K562 (cell line): ENCODE data around the gene REX1BD. TPM values are rescaled to one million over a fixed set of nuclear protein-coding genes. Genes with fewer than 3 reads are reported as not detected.
A peak's percentile ranks its signal among the peaks of the same experiment; 100 is the strongest.

Experiments used
- BCOR ChIP-seq: fragments of 450-650 bp; IDR thresholded peaks from 2 replicates; pipeline ENCODE4 v1.6.1; 2016
- BHLHE40 ChIP-seq: IDR thresholded peaks from 2 replicates; pipeline ENCODE4 v1.6.1; 2011; ENCODE audit warnings: low read length, improper control_type of control experiment
- BRCA1 ChIP-seq, 2 experiments: fragments of 450-650 bp in 1 of 2; sonication (generic) in 1 of 2; formaldehyde crosslinking in 1 of 2; IDR thresholded peaks; 2 replicates each; pipeline versions ENCODE4 v1.5.0 to v1.6.1; 2017 to 2020; ENCODE audit warnings: mild to moderate bottlenecking in 1 of 2, missing genetic modification reagents in 1 of 2
- CBX3 ChIP-seq, 2 experiments: IDR thresholded peaks; 1 replicate in 1 of 2; 2 replicates in 1 of 2; pipeline ENCODE4 v1.6.1; 2012; ENCODE audit warnings: inconsistent platforms in 2 of 2, low read length in 2 of 2, borderline replicate concordance in 1 of 2, control low read depth in 1 of 2
- DNMT1 ChIP-seq: fragments of 450-650 bp; IDR thresholded peaks from 2 replicates; pipeline ENCODE4 v1.6.1; 2016; ENCODE audit warnings: antibody characterized with exemption, mild to moderate bottlenecking
- ETS2 ChIP-seq: IDR thresholded peaks from 2 replicates; pipeline ENCODE4 v1.6.1; 2016; ENCODE audit warnings: borderline replicate concordance, missing genetic modification characterization, mild to moderate bottlenecking, moderate library complexity, missing compliant biosample characterization; ENCODE audit not compliant: poor library complexity, severe bottlenecking
- ETV6 ChIP-seq, 3 experiments: fragments of 150-350 bp in 1 of 3; sonication (generic) in 1 of 3; formaldehyde crosslinking in 1 of 3; IDR thresholded peaks; 2 replicates each; pipeline versions ENCODE4 v1.6.1 to v1.8.0; 2014 to 2022; ENCODE audit warnings: borderline replicate concordance in 2 of 3, low read depth in 2 of 3, antibody characterized with exemption in 1 of 3, low read length in 1 of 3, mild to moderate bottlenecking in 1 of 3, missing genetic modification reagents in 1 of 3
- KDM1A ChIP-seq, 2 experiments: fragments of 450-650 bp; IDR thresholded peaks; 2 replicates each; pipeline ENCODE4 v1.6.1; 2016; ENCODE audit warnings: mild to moderate bottlenecking in 2 of 2
- KDM5B ChIP-seq: fragments of 200-600 bp; sonication (generic); IDR thresholded peaks from 2 replicates; pipeline ENCODE4 v1.6.1; 2012; ENCODE audit warnings: low read depth, mild to moderate bottlenecking, moderate library complexity, low read length, control low read depth, inconsistent platforms; ENCODE audit not compliant: insufficient replicate concordance
- MYBL2 ChIP-seq, 2 experiments: fragments of 450-650 bp in 1 of 2; sonication (generic) in 1 of 2; formaldehyde crosslinking in 1 of 2; IDR thresholded peaks; 2 replicates each; pipeline versions ENCODE4 v1.6.1 to v1.8.1; 2017 to 2022; ENCODE audit warnings: borderline replicate concordance in 1 of 2, inconsistent platforms in 1 of 2, low read depth in 1 of 2, mild to moderate bottlenecking in 1 of 2, missing genetic modification reagents in 1 of 2, moderate library complexity in 1 of 2
- NEUROD1 ChIP-seq: fragments of 150-350 bp; IDR thresholded peaks from 2 replicates; pipeline ENCODE4 v1.6.1; 2014; ENCODE audit warnings: borderline replicate concordance, low read length, low read depth; ENCODE audit not compliant: partially characterized antibody
- POLR2G ChIP-seq: fragments of 200-400 bp; formaldehyde crosslinking; IDR thresholded peaks from 2 replicates; pipeline ENCODE4 v1.6.1; 2017; ENCODE audit warnings: low read depth, mild to moderate bottlenecking, antibody characterized with exemption, low read length, moderate library complexity
- PTBP1 ChIP-seq: fragments of 200-400 bp; formaldehyde crosslinking; IDR thresholded peaks from 2 replicates; pipeline ENCODE4 v1.6.1; 2017; ENCODE audit warnings: low read depth, low read length
- RAD51 ChIP-seq: fragments of 450-650 bp; IDR thresholded peaks from 2 replicates; pipeline ENCODE4 v1.7.1; 2016; ENCODE audit warnings: low read depth, mild to moderate bottlenecking, borderline replicate concordance
- RBM22 ChIP-seq: fragments of 200-400 bp; formaldehyde crosslinking; IDR thresholded peaks from 2 replicates; pipeline ENCODE4 v1.6.1; 2018; ENCODE audit warnings: low read length, low read depth; ENCODE audit not compliant: poor library complexity, severe bottlenecking
- RBM25 ChIP-seq: fragments of 200-400 bp; formaldehyde crosslinking; IDR thresholded peaks from 2 replicates; pipeline ENCODE4 v1.6.1; 2018; ENCODE audit warnings: low read length, low read depth, moderate library complexity; ENCODE audit not compliant: severe bottlenecking
- RBM34 ChIP-seq: fragments of 200-400 bp; formaldehyde crosslinking; IDR thresholded peaks from 2 replicates; pipeline ENCODE4 v1.6.1; 2018; ENCODE audit warnings: low read length, borderline replicate concordance; ENCODE audit not compliant: insufficient read depth
- YBX1 ChIP-seq: fragments of 450-650 bp; IDR thresholded peaks from 2 replicates; pipeline ENCODE4 v1.7.1; 2016; ENCODE audit warnings: mild to moderate bottlenecking
- ZC3H8 ChIP-seq: fragments of 450-650 bp; IDR thresholded peaks from 2 replicates; pipeline ENCODE4 v1.6.1; 2017
- polyA plus RNA-seq, 8 experiments: library from polyadenylated mRNA; depleted of rRNA in 4 of 8; stranded (reverse) in 5 of 8; unstranded in 3 of 8; fragments of >200 nt; fragmentation: Nextera tagmentation in 2 of 8; fragmentation: Illumina TruSeq in 1 of 8; extraction: Ambion mirVana in 2 of 8; extraction: Trizol in 1 of 8; gene quantifications; 2 replicates each; pipeline versions ENCODE4 v1.2.1 to v1.2.3, GENCODE V29; 2011 to 2014; ENCODE audit warnings: inconsistent platforms in 1 of 8, missing spikeins in 1 of 8
- total RNA-seq, 7 experiments: library from RNA; depleted of rRNA in 6 of 7; stranded (reverse); fragments of >200 nt in 6 of 7; fragmentation: Illumina TruSeq in 2 of 7; extraction: Trizol in 2 of 7; gene quantifications; 2 replicates each; pipeline versions ENCODE4 v1.2.1 to v1.2.3, GENCODE V29; 2011 to 2021; ENCODE audit warnings: low replicate concordance in 1 of 7
- TF ChIP-seq, protein P1 (sequence below): fragments of 250-450 bp; sonication (Bioruptor Pico); IDR thresholded peaks from 2 replicates; pipeline ENCODE4 v1.8.0; 2022; ENCODE audit warnings: inconsistent platforms
- TF ChIP-seq, protein P2 (sequence below): sonication (generic); formaldehyde crosslinking; IDR thresholded peaks from 2 replicates; pipeline ENCODE4 v1.9.0; 2022; ENCODE audit warnings: mild to moderate bottlenecking, missing genetic modification reagents
- TF ChIP-seq, protein P3 (sequence below): sonication (generic); formaldehyde crosslinking; IDR thresholded peaks from 2 replicates; pipeline ENCODE4 v1.8.1; 2023; ENCODE audit warnings: mild to moderate bottlenecking, missing genetic modification reagents, moderate library complexity

REX1BD gene
- total and polyA plus RNA-seq, 9 of the 15 experiments (the other 6 are each of a cell fraction or from before 2014, with no cell fraction given), result 1.9 to 136 (median 13.8) TPM

DNA sequence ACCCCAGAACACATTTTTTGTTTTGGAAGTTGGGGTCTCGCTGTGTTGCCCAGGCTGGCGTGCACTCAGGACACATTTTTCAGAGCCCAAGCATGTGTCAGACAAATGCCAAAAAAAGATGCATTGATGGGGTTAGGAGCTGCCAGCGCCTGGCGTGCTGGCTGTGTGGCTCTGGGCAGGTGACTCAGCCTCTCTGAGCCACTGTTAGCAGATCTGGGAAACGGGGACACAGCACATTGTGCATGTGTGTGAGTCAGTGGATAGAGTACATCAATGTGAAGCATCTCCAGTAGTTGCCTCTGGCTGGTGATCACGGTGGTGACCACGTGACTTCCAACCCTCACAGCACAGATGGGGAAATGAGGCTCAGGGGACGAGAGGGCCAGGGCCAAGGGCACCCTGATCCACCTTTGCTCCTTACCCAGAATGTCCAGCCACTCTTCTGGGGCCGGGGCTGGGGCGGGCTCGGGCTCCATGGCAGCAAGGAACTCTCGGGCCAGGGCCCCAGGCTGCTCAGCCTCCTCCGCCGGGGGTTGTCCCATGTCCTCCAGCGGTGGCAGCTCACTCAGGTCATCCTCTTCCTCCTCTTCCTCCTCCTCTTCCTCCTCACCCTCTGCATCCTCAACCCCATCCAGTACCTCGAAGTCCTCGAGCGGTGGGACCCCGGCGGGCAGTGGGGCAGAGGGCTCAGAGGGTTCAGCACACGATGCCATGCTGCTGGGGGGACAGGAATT, 47.2 kb upstream of the REX1BD start (continued):
- no peak for TF ChIP-seq RBM34
- no peak for TF ChIP-seq DNMT1
- no peak for TF ChIP-seq BRCA1 (IDR thresholded peaks at IDR 0.05)
- TF ChIP-seq BRCA1 (CRISPR knock-in tag; IDR thresholded peaks at IDR 0.05), result no peak
- no peak for TF ChIP-seq NEUROD1
- TF ChIP-seq, protein P1, sequence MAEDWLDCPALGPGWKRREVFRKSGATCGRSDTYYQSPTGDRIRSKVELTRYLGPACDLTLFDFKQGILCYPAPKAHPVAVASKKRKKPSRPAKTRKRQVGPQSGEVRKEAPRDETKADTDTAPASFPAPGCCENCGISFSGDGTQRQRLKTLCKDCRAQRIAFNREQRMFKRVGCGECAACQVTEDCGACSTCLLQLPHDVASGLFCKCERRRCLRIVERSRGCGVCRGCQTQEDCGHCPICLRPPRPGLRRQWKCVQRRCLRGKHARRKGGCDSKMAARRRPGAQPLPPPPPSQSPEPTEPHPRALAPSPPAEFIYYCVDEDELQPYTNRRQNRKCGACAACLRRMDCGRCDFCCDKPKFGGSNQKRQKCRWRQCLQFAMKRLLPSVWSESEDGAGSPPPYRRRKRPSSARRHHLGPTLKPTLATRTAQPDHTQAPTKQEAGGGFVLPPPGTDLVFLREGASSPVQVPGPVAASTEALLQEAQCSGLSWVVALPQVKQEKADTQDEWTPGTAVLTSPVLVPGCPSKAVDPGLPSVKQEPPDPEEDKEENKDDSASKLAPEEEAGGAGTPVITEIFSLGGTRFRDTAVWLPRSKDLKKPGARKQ, result no peak
- peak; percentile 77 for TF ChIP-seq BCOR
- no peak for TF ChIP-seq YBX1
- peak; percentile 17 to 46; a peak in 2 of 4 replicates for TF ChIP-seq KDM1A (IDR thresholded peaks at IDR 0.05)
- TF ChIP-seq ZC3H8, result no peak
- peak in 1 of 2 experiments; percentile 10; a peak in 1 of 3 replicates for TF ChIP-seq CBX3 (IDR thresholded peaks at IDR 0.05; ENCODE audit: borderline replicate concordance in 1 of 2, low read length in 2 of 2)
- no peak for TF ChIP-seq BHLHE40
- TF ChIP-seq, protein P2, sequence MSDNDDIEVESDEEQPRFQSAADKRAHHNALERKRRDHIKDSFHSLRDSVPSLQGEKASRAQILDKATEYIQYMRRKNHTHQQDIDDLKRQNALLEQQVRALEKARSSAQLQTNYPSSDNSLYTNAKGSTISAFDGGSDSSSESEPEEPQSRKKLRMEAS, result 0 out of 2 replicates have a peak, but pooled peaks have one; percentile 26
- peak; percentile 25; the same call in 1 of the 2 replicates for TF ChIP-seq RAD51
- no peak for TF ChIP-seq KDM5B
- no peak for TF ChIP-seq RBM22
- TF ChIP-seq ETS2 (tag), result no peak
- no peak for TF ChIP-seq ETV6 (IDR thresholded peaks at IDR 0.05; ENCODE audit: borderline replicate concordance in 1 of 2, low read depth in 2 of 2, low read length in 1 of 2)
- TF ChIP-seq ETV6 (CRISPR knock-in tag; IDR thresholded peaks at IDR 0.05; ENCODE audit: borderline replicate concordance), result no peak
- TF ChIP-seq MYBL2 (IDR thresholded peaks at IDR 0.05; ENCODE audit: low read depth), result no peak
- TF ChIP-seq MYBL2 (CRISPR knock-in tag; IDR thresholded peaks at IDR 0.05; ENCODE audit: borderline replicate concordance), result no peak
- 0 out of 2 replicates have a peak, but pooled peaks have one; percentile 61 for TF ChIP-seq PTBP1
- TF ChIP-seq RBM25, result peak; percentile 63
- 0 out of 2 replicates have a peak, but pooled peaks have one; percentile 19 for TF ChIP-seq POLR2G
- TF ChIP-seq, protein P3, sequence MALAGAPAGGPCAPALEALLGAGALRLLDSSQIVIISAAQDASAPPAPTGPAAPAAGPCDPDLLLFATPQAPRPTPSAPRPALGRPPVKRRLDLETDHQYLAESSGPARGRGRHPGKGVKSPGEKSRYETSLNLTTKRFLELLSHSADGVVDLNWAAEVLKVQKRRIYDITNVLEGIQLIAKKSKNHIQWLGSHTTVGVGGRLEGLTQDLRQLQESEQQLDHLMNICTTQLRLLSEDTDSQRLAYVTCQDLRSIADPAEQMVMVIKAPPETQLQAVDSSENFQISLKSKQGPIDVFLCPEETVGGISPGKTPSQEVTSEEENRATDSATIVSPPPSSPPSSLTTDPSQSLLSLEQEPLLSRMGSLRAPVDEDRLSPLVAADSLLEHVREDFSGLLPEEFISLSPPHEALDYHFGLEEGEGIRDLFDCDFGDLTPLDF (CRISPR knock-in tag), result no peak
